ENCODE data around the gene HAND2. TPM values are rescaled to one million over a fixed set of nuclear protein-coding genes. Genes with fewer than 3 reads are reported as not detected.

The HAND2 gene
- total and polyA plus RNA-seq, 2 of the 13 experiments (the other 11 are each of a cell fraction or from before 2014, with no cell fraction given) = not detected

DNA sequence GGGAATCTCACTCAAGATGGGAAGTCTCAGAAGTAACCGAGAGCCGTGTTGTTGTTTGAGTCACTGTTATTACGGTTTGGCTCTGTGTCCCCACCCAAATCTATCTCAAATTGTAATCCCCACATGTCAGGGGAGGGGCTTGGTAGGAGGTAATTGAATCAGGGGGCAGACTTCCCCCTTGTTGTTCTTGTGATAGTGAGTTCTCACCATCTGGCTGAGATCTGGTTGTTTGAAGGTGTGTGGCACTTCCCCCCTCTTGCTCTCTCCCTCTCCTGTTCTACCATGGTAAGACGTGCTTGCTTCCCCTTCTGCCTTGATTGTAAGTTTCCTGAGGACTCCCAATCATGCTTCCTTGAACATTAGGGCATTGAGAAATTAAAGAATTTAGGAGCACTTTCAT, 37.0 kb downstream of the HAND2 start:
- no peak overlapping the region for H3K4me3 ChIP-seq (replicated peaks in 1 of 3; ENCODE audit: insufficient read depth in 1 of 3, low read depth in 2 of 3, low read length in 3 of 3)
- H4K20me1 ChIP-seq (ENCODE audit: insufficient read depth, low read length) = no peaks in the 10 kb centered on the region
- ATAC-seq (no peak), DNase-seq (ENCODE audit: low spot score) (no peak), FAIRE-seq (no peak)
- no peak overlapping the region for H3K9ac ChIP-seq (ENCODE audit: insufficient read depth, low read depth, low read length)
- peaks cover 0 to 4% of the 10 kb centered on the region in 2 experiments; a peak in 2 of 5 replicates for H3K27me3 ChIP-seq (ENCODE audit: control insufficient read depth in 1 of 2, insufficient read depth in 2 of 2, low read length in 2 of 2)
- H3K4me1 ChIP-seq (ENCODE audit: insufficient read depth, low read length) = peaks cover 28% of the 10 kb centered on the region
- H3K4me2 ChIP-seq (ENCODE audit: low read depth, low read length) = no peak overlapping the region
- H3K79me2 ChIP-seq (ENCODE audit: insufficient read depth, low read length) = no peaks in the 10 kb centered on the region
- no peak overlapping the region for H2AFZ ChIP-seq (ENCODE audit: low read length)
- WGBS (ENCODE audit: low lambda C conversion rate) = 69% methylated on average over 4 of the region's 4 CpGs
- ChIA-PET CTCF (ENCODE audit: low intra/inter-chr PET ratio, low total read pairs) (no interaction called here), POLR2A (no interaction called here)
- no peaks in the 10 kb centered on the region for H3K9me3 ChIP-seq (ENCODE audit: low read length)
- no TSS peak for BruUV-seq (replicated peaks)
- TF ChIP-seq, protein P1, sequence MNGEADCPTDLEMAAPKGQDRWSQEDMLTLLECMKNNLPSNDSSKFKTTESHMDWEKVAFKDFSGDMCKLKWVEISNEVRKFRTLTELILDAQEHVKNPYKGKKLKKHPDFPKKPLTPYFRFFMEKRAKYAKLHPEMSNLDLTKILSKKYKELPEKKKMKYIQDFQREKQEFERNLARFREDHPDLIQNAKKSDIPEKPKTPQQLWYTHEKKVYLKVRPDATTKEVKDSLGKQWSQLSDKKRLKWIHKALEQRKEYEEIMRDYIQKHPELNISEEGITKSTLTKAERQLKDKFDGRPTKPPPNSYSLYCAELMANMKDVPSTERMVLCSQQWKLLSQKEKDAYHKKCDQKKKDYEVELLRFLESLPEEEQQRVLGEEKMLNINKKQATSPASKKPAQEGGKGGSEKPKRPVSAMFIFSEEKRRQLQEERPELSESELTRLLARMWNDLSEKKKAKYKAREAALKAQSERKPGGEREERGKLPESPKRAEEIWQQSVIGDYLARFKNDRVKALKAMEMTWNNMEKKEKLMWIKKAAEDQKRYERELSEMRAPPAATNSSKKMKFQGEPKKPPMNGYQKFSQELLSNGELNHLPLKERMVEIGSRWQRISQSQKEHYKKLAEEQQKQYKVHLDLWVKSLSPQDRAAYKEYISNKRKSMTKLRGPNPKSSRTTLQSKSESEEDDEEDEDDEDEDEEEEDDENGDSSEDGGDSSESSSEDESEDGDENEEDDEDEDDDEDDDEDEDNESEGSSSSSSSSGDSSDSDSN (CRISPR knock-in tag; IDR thresholded peaks at IDR 0.05) = no peak
- TF ChIP-seq RERE (CRISPR knock-in tag; IDR thresholded peaks at IDR 0.05; ENCODE audit: low read depth) = no peak
- no peak for TF ChIP-seq DPF2 (CRISPR knock-in tag; IDR thresholded peaks at IDR 0.05; ENCODE audit: borderline replicate concordance, low read depth)
- TF ChIP-seq RCOR2 (CRISPR knock-in tag; IDR thresholded peaks at IDR 0.05) = no peak
- TF ChIP-seq ZNF552 (CRISPR knock-in tag; IDR thresholded peaks at IDR 0.05; ENCODE audit: borderline replicate concordance) = no peak
- TF ChIP-seq SMAD9 (CRISPR knock-in tag; IDR thresholded peaks at IDR 0.05) = no peak
- TF ChIP-seq SP4 (CRISPR knock-in tag; IDR thresholded peaks at IDR 0.05) = no peak
- TF ChIP-seq ZNF274 (CRISPR knock-in tag; IDR thresholded peaks at IDR 0.05) = no peak
- no peak for TF ChIP-seq CEBPG (CRISPR knock-in tag; IDR thresholded peaks at IDR 0.05)
- no peak for TF ChIP-seq ZNF17 (CRISPR knock-in tag; IDR thresholded peaks at IDR 0.05)
- TF ChIP-seq MEIS2 (CRISPR knock-in tag; IDR thresholded peaks at IDR 0.05) = no peak
- TF ChIP-seq, protein P2, sequence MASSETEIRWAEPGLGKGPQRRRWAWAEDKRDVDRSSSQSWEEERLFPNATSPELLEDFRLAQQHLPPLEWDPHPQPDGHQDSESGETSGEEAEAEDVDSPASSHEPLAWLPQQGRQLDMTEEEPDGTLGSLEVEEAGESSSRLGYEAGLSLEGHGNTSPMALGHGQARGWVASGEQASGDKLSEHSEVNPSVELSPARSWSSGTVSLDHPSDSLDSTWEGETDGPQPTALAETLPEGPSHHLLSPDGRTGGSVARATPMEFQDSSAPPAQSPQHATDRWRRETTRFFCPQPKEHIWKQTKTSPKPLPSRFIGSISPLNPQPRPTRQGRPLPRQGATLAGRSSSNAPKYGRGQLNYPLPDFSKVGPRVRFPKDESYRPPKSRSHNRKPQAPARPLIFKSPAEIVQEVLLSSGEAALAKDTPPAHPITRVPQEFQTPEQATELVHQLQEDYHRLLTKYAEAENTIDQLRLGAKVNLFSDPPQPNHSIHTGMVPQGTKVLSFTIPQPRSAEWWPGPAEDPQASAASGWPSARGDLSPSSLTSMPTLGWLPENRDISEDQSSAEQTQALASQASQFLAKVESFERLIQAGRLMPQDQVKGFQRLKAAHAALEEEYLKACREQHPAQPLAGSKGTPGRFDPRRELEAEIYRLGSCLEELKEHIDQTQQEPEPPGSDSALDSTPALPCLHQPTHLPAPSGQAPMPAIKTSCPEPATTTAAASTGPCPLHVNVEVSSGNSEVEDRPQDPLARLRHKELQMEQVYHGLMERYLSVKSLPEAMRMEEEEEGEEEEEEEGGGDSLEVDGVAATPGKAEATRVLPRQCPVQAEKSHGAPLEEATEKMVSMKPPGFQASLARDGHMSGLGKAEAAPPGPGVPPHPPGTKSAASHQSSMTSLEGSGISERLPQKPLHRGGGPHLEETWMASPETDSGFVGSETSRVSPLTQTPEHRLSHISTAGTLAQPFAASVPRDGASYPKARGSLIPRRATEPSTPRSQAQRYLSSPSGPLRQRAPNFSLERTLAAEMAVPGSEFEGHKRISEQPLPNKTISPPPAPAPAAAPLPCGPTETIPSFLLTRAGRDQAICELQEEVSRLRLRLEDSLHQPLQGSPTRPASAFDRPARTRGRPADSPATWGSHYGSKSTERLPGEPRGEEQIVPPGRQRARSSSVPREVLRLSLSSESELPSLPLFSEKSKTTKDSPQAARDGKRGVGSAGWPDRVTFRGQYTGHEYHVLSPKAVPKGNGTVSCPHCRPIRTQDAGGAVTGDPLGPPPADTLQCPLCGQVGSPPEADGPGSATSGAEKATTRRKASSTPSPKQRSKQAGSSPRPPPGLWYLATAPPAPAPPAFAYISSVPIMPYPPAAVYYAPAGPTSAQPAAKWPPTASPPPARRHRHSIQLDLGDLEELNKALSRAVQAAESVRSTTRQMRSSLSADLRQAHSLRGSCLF (CRISPR knock-in tag; IDR thresholded peaks at IDR 0.05; ENCODE audit: borderline replicate concordance) = no peak
- TF ChIP-seq PITX1 (CRISPR knock-in tag; IDR thresholded peaks at IDR 0.05) = no peak
- no peak overlapping the region for H3K27ac ChIP-seq (ENCODE audit: extremely low read length, insufficient read depth, low read length)
- in situ Hi-C loops (cut with HindIII; ENCODE audit: extremely low pct_ligation_motif_present, low pct_unique_long_range_greater_than_20kb) = loop anchor here (5.0 to 10.0 kb wide), 2 partner anchors 71 to 178 kb away; no protein-coding TSS in a partner anchor
- intact Hi-C loops (cut with micrococcal nuclease; ENCODE audit: unreplicated experiment) = no loop called here
- no peaks in the 10 kb centered on the region for H3K36me3 ChIP-seq (replicated peaks in 1 of 2; ENCODE audit: control insufficient read depth in 1 of 2, insufficient read depth in 2 of 2, low read length in 2 of 2)
